KBM-7 (cell line): ENCODE data around the gene EIF4G1.
"Not testable (repeated sequence)": the region's sequence is repeated elsewhere in the genome, so short reads cannot be mapped to it uniquely, and the experiment has no call there.

Source experiments
- DNase-seq: peaks from one replicate; pipeline ENCODE4 v3.0.0-alpha.2; 2015
- in situ Hi-C: fragments of 300-500 bp; cut with MboI; formaldehyde crosslinking; loops from 2 replicates; pipeline ENCODE4 v1.14.3; 2020; ENCODE audit warnings: low sequenced_read_pairs, low pct_unique_long_range_greater_than_20kb, mixed read lengths

Gene EIF4G1, protein sequence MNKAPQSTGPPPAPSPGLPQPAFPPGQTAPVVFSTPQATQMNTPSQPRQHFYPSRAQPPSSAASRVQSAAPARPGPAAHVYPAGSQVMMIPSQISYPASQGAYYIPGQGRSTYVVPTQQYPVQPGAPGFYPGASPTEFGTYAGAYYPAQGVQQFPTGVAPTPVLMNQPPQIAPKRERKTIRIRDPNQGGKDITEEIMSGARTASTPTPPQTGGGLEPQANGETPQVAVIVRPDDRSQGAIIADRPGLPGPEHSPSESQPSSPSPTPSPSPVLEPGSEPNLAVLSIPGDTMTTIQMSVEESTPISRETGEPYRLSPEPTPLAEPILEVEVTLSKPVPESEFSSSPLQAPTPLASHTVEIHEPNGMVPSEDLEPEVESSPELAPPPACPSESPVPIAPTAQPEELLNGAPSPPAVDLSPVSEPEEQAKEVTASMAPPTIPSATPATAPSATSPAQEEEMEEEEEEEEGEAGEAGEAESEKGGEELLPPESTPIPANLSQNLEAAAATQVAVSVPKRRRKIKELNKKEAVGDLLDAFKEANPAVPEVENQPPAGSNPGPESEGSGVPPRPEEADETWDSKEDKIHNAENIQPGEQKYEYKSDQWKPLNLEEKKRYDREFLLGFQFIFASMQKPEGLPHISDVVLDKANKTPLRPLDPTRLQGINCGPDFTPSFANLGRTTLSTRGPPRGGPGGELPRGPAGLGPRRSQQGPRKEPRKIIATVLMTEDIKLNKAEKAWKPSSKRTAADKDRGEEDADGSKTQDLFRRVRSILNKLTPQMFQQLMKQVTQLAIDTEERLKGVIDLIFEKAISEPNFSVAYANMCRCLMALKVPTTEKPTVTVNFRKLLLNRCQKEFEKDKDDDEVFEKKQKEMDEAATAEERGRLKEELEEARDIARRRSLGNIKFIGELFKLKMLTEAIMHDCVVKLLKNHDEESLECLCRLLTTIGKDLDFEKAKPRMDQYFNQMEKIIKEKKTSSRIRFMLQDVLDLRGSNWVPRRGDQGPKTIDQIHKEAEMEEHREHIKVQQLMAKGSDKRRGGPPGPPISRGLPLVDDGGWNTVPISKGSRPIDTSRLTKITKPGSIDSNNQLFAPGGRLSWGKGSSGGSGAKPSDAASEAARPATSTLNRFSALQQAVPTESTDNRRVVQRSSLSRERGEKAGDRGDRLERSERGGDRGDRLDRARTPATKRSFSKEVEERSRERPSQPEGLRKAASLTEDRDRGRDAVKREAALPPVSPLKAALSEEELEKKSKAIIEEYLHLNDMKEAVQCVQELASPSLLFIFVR (N-terminal part only)

DNA sequence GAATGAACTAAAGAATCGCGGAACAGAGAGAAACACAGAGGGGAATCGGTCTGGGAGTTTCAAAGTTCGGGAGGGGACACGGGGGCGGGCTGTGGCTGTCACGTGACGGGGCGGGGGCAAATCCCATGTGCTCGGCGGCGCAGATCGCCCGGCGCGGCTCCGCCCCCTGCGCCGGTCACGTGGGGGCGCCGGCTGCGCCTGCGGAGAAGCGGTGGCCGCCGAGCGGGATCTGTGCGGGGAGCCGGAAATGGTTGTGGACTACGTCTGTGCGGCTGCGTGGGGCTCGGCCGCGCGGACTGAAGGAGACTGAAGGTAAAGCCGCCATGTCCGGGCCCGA lies at the start of gene EIF4G1:
Gene EIF4G1, plus strand, starts transcription at position 244 of the 337 bp plus-strand sequence. CDS start 1,191 bp downstream, outside the sequence.
- in situ Hi-C loops = no loop called here

GRCh38 chr3:184267249-184267648 lies 47.2 kb upstream of the EIF4G1 start:
- in situ Hi-C loops, DNase-seq: not testable (repeated sequence)

More for the DNA sequence above, at the start of gene EIF4G1:
- peak; percentile 90 for DNase-seq

DNA sequence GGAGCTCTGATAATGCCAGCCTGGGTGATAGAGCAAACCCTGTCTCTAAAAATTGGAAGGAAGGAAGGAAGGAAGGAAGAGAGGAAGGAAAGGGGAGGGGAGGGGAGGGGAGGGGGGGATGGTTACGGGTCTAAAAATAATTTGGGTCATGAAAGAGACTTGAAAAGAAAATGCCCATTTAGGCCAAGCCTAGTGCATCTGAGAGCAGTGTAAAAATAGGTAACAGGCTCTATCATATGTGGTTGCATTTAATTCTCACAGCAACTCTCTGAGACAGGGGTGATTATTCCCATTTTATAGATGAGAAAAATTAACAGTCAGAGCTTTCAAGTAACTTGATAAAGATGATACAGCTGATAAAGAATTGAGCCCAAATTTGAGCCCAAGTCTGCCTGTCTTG lies 42.1 kb upstream of the EIF4G1 start:
- DNase-seq = no peak
- in situ Hi-C loops = no loop called here

DNA sequence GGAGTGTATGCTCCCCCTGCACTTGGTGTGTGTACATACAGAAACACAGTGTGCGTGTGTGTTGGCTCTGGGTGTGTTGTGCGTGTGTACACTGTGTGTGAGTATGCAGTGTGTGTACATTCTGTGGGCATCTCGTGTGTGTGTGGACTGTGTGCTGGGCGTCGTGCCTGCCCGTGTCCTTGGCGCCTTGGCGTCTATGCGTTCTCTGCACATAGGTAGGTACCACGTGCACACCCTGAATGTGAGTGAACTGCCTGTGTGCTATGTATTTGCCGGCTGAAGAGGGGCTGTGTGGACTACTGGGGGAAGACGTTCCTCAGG lies 39.1 kb upstream of the EIF4G1 start:
- in situ Hi-C loops = loop anchor here (25.0 kb wide), 1 partner anchor 388 kb away; the partner anchor contains the start of gene PARL
- DNase-seq = no peak

GRCh38 chr3:184275961-184276910 lies 38.2 kb upstream of the EIF4G1 start, which contains the start of gene ECE2:
TSS of gene ECE2 (plus strand) at chr3:184276022. CDS start at chr3:184276154, 132 bp downstream.
- DNase-seq = no peak
- in situ Hi-C loops = loop anchor here (25.0 kb wide), 1 partner anchor 389 kb away; the partner anchor contains the start of gene PARL

- DNase-seq = no peak
- in situ Hi-C loops = loop anchor here (25.0 kb wide), 1 partner anchor 390 kb away; the partner anchor contains the start of gene PARL
Observed at GRCh38 chr3:184277366-184277765, 37.0 kb upstream of the EIF4G1 start.

GRCh38 chr3:184282941-184283340 lies 31.5 kb upstream of the EIF4G1 start:
- no peak for DNase-seq
- in situ Hi-C loops = loop anchor here (25.0 kb wide), 1 partner anchor 396 kb away; the partner anchor contains the start of gene PARL

GRCh38 chr3:184283681-184284080 lies 30.7 kb upstream of the EIF4G1 start:
- in situ Hi-C loops = loop anchor here (25.0 kb wide), 1 partner anchor 396 kb away; the partner anchor contains the start of gene PARL
- no peak for DNase-seq

GRCh38 chr3:184284696-184285095 lies 29.7 kb upstream of the EIF4G1 start:
- in situ Hi-C loops = loop anchor here (25.0 kb wide), 1 partner anchor 397 kb away; the partner anchor contains the start of gene PARL
- peak; percentile 75 for DNase-seq

- in situ Hi-C loops = loop anchor here (25.0 kb wide), 1 partner anchor 402 kb away; the partner anchor contains the start of gene PARL
- DNase-seq = peak; percentile 83
Observed at GRCh38 chr3:184289426-184289938, 24.9 kb upstream of the EIF4G1 start.

GRCh38 chr3:184290331-184290730 lies 24.1 kb upstream of the EIF4G1 start:
- DNase-seq = no peak
- in situ Hi-C loops = loop anchor here (25.0 kb wide), 1 partner anchor 403 kb away; the partner anchor contains the start of gene PARL

GRCh38 chr3:184291044-184291737 lies 23.2 kb upstream of the EIF4G1 start:
- in situ Hi-C loops = loop anchor here (25.0 kb wide), 1 partner anchor 404 kb away; the partner anchor contains the start of gene PARL
- DNase-seq = no peak

GRCh38 chr3:184291738-184292445 lies 22.5 kb upstream of the EIF4G1 start:
- in situ Hi-C loops = loop anchor here (25.0 kb wide), 1 partner anchor 405 kb away; the partner anchor contains the start of gene PARL
- no peak for DNase-seq

- no peak for DNase-seq
- in situ Hi-C loops = loop anchor here (25.0 kb wide), 1 partner anchor 408 kb away; the partner anchor contains the start of gene PARL
Observed at GRCh38 chr3:184295771-184296170, 18.6 kb upstream of the EIF4G1 start.

GRCh38 chr3:184296616-184297015 lies 17.8 kb upstream of the EIF4G1 start:
- in situ Hi-C loops = loop anchor here (25.0 kb wide), 1 partner anchor 409 kb away; the partner anchor contains the start of gene PARL

More at GRCh38 chr3:184296616-184297015, 17.8 kb upstream of the EIF4G1 start:
- DNase-seq = no peak
